Nephron (organoid): ENCODE results near the gene PCMT1.

Source experiments
- H3K27ac Mint-ChIP-seq, 3 experiments: 2 replicates each; pipeline ENCODE4 v1.8.0; 2020; ENCODE audit warnings: mixed read lengths in 3 of 3, mild to moderate bottlenecking in 2 of 3, moderate library complexity in 1 of 3
- H3K27me3 Mint-ChIP-seq: 2 replicates; pipeline ENCODE4 v1.8.0; 2021; ENCODE audit warnings: low read depth, mild to moderate bottlenecking, moderate library complexity, mixed read lengths
- H3K36me3 Mint-ChIP-seq: 2 replicates; pipeline ENCODE4 v1.8.0; 2020; ENCODE audit warnings: low read depth, mixed read lengths
- H3K4me1 Mint-ChIP-seq: 2 replicates; pipeline ENCODE4 v1.8.0; 2020; ENCODE audit warnings: mixed read lengths
- H3K4me3 Mint-ChIP-seq, 3 experiments: 2 replicates each; pipeline ENCODE4 v1.8.0; 2020; ENCODE audit warnings: mild to moderate bottlenecking in 3 of 3, mixed read lengths in 3 of 3, moderate library complexity in 2 of 3
- H3K9me3 Mint-ChIP-seq: 2 replicates; pipeline ENCODE4 v1.8.0; 2020; ENCODE audit warnings: mixed read lengths
- CTCF ChIP-seq, 3 experiments: fragments of 200-600 bp; sonication (generic); IDR thresholded peaks; one replicate each; pipeline ENCODE4 v1.5.0; 2021; ENCODE audit warnings: antibody characterized with exemption in 3 of 3; ENCODE audit not compliant: unreplicated experiment in 3 of 3

Gene PCMT1

GRCh38 chr6:149781715-149782114, 32.2 kb downstream of the PCMT1 start:
- no peak overlapping the region for H3K27ac Mint-ChIP-seq
- H3K27me3 Mint-ChIP-seq = no peaks in the 10 kb centered on the region
- peaks cover 39% of the 10 kb centered on the region for H3K36me3 Mint-ChIP-seq
- no peak overlapping the region for H3K4me3 Mint-ChIP-seq
- no peak for TF ChIP-seq CTCF (IDR thresholded peaks at IDR 0.05; ENCODE audit: unreplicated experiment in 3 of 3)
- H3K9me3 Mint-ChIP-seq = no peaks in the 10 kb centered on the region
- no peaks in the 10 kb centered on the region for H3K4me1 Mint-ChIP-seq

GRCh38 chr6:149782337-149782736, 32.8 kb downstream of the PCMT1 start:
- Mint-ChIP-seq H3K27me3 (no peaks in the 10 kb centered on the region), H3K27ac (no peak overlapping the region), H3K4me3 (no peak overlapping the region), H3K9me3 (no peaks in the 10 kb centered on the region), H3K4me1 (no peaks in the 10 kb centered on the region), H3K36me3 (peaks cover 40% of the 10 kb centered on the region)
- no peak for TF ChIP-seq CTCF (IDR thresholded peaks at IDR 0.05; ENCODE audit: unreplicated experiment in 3 of 3)

GRCh38 chr6:149783551-149783950, 34.0 kb downstream of the PCMT1 start:
- Mint-ChIP-seq H3K4me1 (no peaks in the 10 kb centered on the region), H3K4me3 (no peak overlapping the region), H3K27ac (no peak overlapping the region), H3K9me3 (peaks cover 3% of the 10 kb centered on the region), H3K27me3 (no peaks in the 10 kb centered on the region), H3K36me3 (peaks cover 50% of the 10 kb centered on the region)
- TF ChIP-seq CTCF (IDR thresholded peaks at IDR 0.05; ENCODE audit: unreplicated experiment in 3 of 3) = no peak

- TF ChIP-seq CTCF (IDR thresholded peaks at IDR 0.05; ENCODE audit: unreplicated experiment in 3 of 3) = no peak
- H3K27me3 Mint-ChIP-seq = no peaks in the 10 kb centered on the region
- no peak overlapping the region for H3K27ac Mint-ChIP-seq
- H3K4me1 Mint-ChIP-seq = no peaks in the 10 kb centered on the region
- no peaks in the 10 kb centered on the region for H3K9me3 Mint-ChIP-seq
- H3K4me3 Mint-ChIP-seq = no peak overlapping the region
- peaks cover 30% of the 10 kb centered on the region for H3K36me3 Mint-ChIP-seq
These were observed 56.6 kb downstream of the PCMT1 start for GRCh38 chr6:149806127-149806526.

- H3K27me3 Mint-ChIP-seq = no peaks in the 10 kb centered on the region
- TF ChIP-seq CTCF (IDR thresholded peaks at IDR 0.05; ENCODE audit: unreplicated experiment in 3 of 3) = no peak
- H3K27ac Mint-ChIP-seq = no peak overlapping the region
- H3K4me3 Mint-ChIP-seq = no peak overlapping the region
- H3K4me1 Mint-ChIP-seq = no peaks in the 10 kb centered on the region
- H3K9me3 Mint-ChIP-seq = no peaks in the 10 kb centered on the region
- peaks cover 37% of the 10 kb centered on the region for H3K36me3 Mint-ChIP-seq
These were observed 60.3 kb downstream of the PCMT1 start for GRCh38 chr6:149809798-149810197.

GRCh38 chr6:149813351-149813750, 63.8 kb downstream of the PCMT1 start:
- Mint-ChIP-seq H3K9me3 (no peaks in the 10 kb centered on the region), H3K27ac (no peak overlapping the region), H3K36me3 (peaks cover 35% of the 10 kb centered on the region), H3K4me3 (no peak overlapping the region), H3K27me3 (no peaks in the 10 kb centered on the region), H3K4me1 (no peaks in the 10 kb centered on the region)
- TF ChIP-seq CTCF (IDR thresholded peaks at IDR 0.05; ENCODE audit: unreplicated experiment in 3 of 3) = no peak
